HG03064 (cell line): ENCODE measurements around the gene ICAM4.
"Not testable (repeated sequence)": the region's sequence is repeated elsewhere in the genome, so short reads cannot be mapped to it uniquely, and the experiment has no call there.

Source experiments
- ATAC-seq: cut with Tn5 transposase; IDR thresholded peaks from one replicate; pipeline ENCODE4 v1.9.1; 2021; ENCODE audit warnings: low read depth; ENCODE audit not compliant: unreplicated experiment

The ICAM4 gene

GRCh38 chr19:10334588-10335351 is 48.0 kb downstream of the ICAM4 start:
- no peak for ATAC-seq

GRCh38 chr19:10335352-10335985 is 48.7 kb downstream of the ICAM4 start:
- ATAC-seq: no peak

DNA sequence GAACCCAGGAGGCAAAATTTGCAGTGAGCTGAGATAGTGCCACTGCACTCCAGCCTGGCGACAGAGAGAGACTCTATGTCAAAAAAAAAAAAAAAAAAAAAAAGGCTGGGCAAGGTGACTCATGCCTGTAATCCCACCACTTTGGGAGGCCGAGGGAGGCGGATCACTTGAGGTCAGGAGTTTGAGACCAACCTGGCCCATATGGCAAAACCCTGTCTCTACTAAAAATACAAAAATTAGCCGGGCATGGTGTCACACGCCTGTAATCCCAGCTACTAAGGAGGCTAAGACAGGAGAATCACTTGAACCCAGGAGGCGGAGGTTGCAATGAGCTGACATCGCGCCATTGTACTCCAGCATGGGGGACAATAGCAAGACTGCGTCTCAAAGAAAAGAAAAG is 50.0 kb downstream of the ICAM4 start:
- not testable (repeated sequence) for ATAC-seq
